Heart left ventricle (tissue), 16 donors: ENCODE data around the gene SLC25A2. TPM values are rescaled to one million over a fixed set of nuclear protein-coding genes. Genes with fewer than 3 reads are reported as not detected.
"Not testable (repeated sequence)": the region's sequence is repeated elsewhere in the genome, so short reads cannot be mapped to it uniquely, and the experiment has no call there.

Experiments used
- ATAC-seq, 4 donors: fragments of 200-7000 bp; cut with Tn5 transposase; one replicate each; pipeline ENCODE4 v1.9.1; 2020 to 2022; ENCODE audit warnings: moderate library complexity in 4 of 4, mild to moderate bottlenecking in 3 of 4, moderate number of reproducible peaks in 1 of 4
- DNase-seq, 5 donors: peaks; one replicate each; pipeline ENCODE4 v3.0.0-alpha.2; 2020
- H3K27ac ChIP-seq, 12 donors: fragments of 200-600 bp; sonication (generic) in 4 of 12; one replicate each; pipeline versions ENCODE4 v1.5.0 to v1.8.0; 2016 to 2022; ENCODE audit warnings: mild to moderate bottlenecking in 2 of 12
- H3K27me3 ChIP-seq, 9 donors: fragments of 200-600 bp; sonication (generic) in 2 of 9; one replicate each; pipeline versions ENCODE4 v1.5.1 to v1.8.0; 2016 to 2022; ENCODE audit warnings: mild to moderate bottlenecking in 3 of 9
- H3K36me3 ChIP-seq, 9 donors: fragments of 200-600 bp; sonication (generic) in 2 of 9; one replicate each; pipeline versions ENCODE4 v1.5.0 to v1.8.0; 2018 to 2022; ENCODE audit warnings: mild to moderate bottlenecking in 2 of 9
- H3K4me1 ChIP-seq, 12 donors: fragments of 200-600 bp; sonication (generic) in 4 of 12; one replicate each; pipeline versions ENCODE4 v1.5.0 to v1.8.0; 2016 to 2022; ENCODE audit warnings: mild to moderate bottlenecking in 3 of 12
- H3K4me3 ChIP-seq, 12 donors: fragments of 200-600 bp; sonication (generic) in 4 of 12; one replicate each; pipeline versions ENCODE4 v1.5.0 to v1.8.0; 2017 to 2022; ENCODE audit warnings: mild to moderate bottlenecking in 9 of 12, moderate library complexity in 4 of 12
- H3K9me3 ChIP-seq, 12 donors: fragments of 200-600 bp; sonication (generic) in 4 of 12; one replicate each; pipeline versions ENCODE4 v1.5.0 to v1.8.0; 2016 to 2022; ENCODE audit warnings: mild to moderate bottlenecking in 1 of 12
- CTCF ChIP-seq, 12 donors: fragments of 200-600 bp; sonication (generic) in 4 of 12; IDR thresholded peaks; one replicate each; pipeline versions ENCODE4 v1.5.0 to v1.8.0; 2018 to 2022; ENCODE audit warnings: antibody characterized with exemption in 12 of 12, mild to moderate bottlenecking in 5 of 12
- POLR2A ChIP-seq, 2 donors: fragments of 450-650 bp; IDR thresholded peaks; one replicate each; pipeline ENCODE4 v1.6.1; 2017; ENCODE audit warnings: antibody characterized with exemption in 2 of 2, mild to moderate bottlenecking in 2 of 2, moderate library complexity in 2 of 2
- WGBS, 4 donors: extraction: QIAGEN DNeasy Blood & Tissue Kit in 2 of 4; methylation state at CpG; one replicate each; pipeline versions ENCODE4 v1.1.5 to v1.1.7; 2013 to 2018; 5-methylcytosine and 5-hydroxymethylcytosine counted together
- intact Hi-C, 10 donors: fragments of 100-400 bp; cut with DNase I; formaldehyde crosslinking; loops; one replicate each; pipeline versions ENCODE4 v1.11.1 to v1.14.2; 2022
- polyA plus RNA-seq, 2 donors: library from polyadenylated mRNA; stranded (reverse); fragments of 200-250 nt; gene quantifications; one replicate each; pipeline ENCODE4 v1.2.3, GENCODE V29; 2013
- total RNA-seq, 9 donors: library from RNA; depleted of rRNA in 2 of 9; stranded (reverse); fragments of >200 nt in 2 of 9; fragmentation: NEBNext Ultra II Directional in 3 of 9; extraction: Animal tissue kit (Norgen Biotek cat#: 25700) in 3 of 9; gene quantifications; one replicate each; pipeline versions ENCODE4 v1.1.0 to v1.2.4, GENCODE V29; 2016 to 2023
- donor health status: ischemic (EF 13 %, LVEDD 7.1; RV severe dilation, severe dysfunction).
- donor health status: healthy with polysubstance abuse.
- donor health status: DM: no; HTN: yes; CAD: no.
- donor health status: DM: no; HTN: no; CAD: no.
- donor health status: ischemic (EF 25% LVEDD 6.9; RV normal size, moderate dysfunction).
- donor health status: ischemic (EF 25% LVEDD 5.7; RV mildly dilated, moderate dysfunction).
- donor health status: healthy.
- donor health status: DM: yes; HTN: yes; CAD: no.
- donor health status: ischemic (EF 35%, LVEDD 5.7; RV mildly dilated, moderate dysfunction).
- donor health status: nonischemic (EF 11% LVEDD 7.7; RV severe dilation, severe dysfunction).
- donor health status: DM: yes; HTN: yes; CAD: no.
- donor health status: PGD.
- donor health status: ischemic (EF 29% LVEDD 5.4; RV normal size, mild dysfunction).
- donor health status: nonischemic (EF 23%, LVEDD 6.1; RV moderate dilation, normal function).

SLC25A2 gene
- total and polyA plus RNA-seq, 11 donors, result not detected

- peaks cover 4 to 86% (median 59%) of the 10 kb centered on the region in 12 donors for H3K9me3 ChIP-seq
- no peaks in the 10 kb centered on the region for H3K27me3 ChIP-seq
- TF ChIP-seq CTCF (IDR thresholded peaks at IDR 0.05), result no peak
- no peak for TF ChIP-seq POLR2A (IDR thresholded peaks at IDR 0.05)
- DNase-seq (no peak), ATAC-seq (no peak)
- H3K27ac ChIP-seq, result peak overlapping the region in 1 of 12 donors; percentile 91
- intact Hi-C loops, result loop anchor here in 1 of 10 donors (10.0 kb wide), 1 partner anchor 74 kb away; the partner anchor contains the start of gene PCDHB15
- H3K4me1 ChIP-seq, result peaks cover 0 to 18% (median 8%) of the 10 kb centered on the region in 12 donors
- 82 to 92% (median 85%) methylated on average over 6 of the region's 6 CpGs for WGBS, 4 donors
- H3K4me3 ChIP-seq, result peak overlapping the region in 6 of 12 donors; percentile 67 to 88 (median 70)
- H3K36me3 ChIP-seq, result peaks cover 0 to 46% (median 13%) of the 10 kb centered on the region in 9 donors
These were observed 15.4 kb upstream of the SLC25A2 start for GRCh38 chr5:141319202-141319601.

- ATAC-seq, DNase-seq, H3K27me3 ChIP-seq, H3K27ac ChIP-seq, H3K4me3 ChIP-seq: not testable (repeated sequence)
- Histone ChIP-seq H3K9me3 (peaks cover 4 to 93% (median 75%) of the 10 kb centered on the region in 12 donors), H3K4me1 (peaks cover 0 to 18% (median 8%) of the 10 kb centered on the region in 12 donors), H3K36me3 (peaks cover 0 to 50% (median 13%) of the 10 kb centered on the region in 9 donors)
- WGBS, 4 donors, result 84 to 88% (median 85%) methylated on average over 4 of the region's 4 CpGs
- intact Hi-C loops, result loop anchor here in 1 of 10 donors (10.0 kb wide), 1 partner anchor 72 kb away; the partner anchor contains the start of gene PCDHB15
These were observed 13.1 kb upstream of the SLC25A2 start for GRCh38 chr5:141316963-141317362.

- Histone ChIP-seq H3K4me1 (peaks cover 0 to 5% (median 0%) of the 10 kb centered on the region in 12 donors), H3K27me3 (no peaks in the 10 kb centered on the region), H3K36me3 (peaks cover 0 to 37% (median 6%) of the 10 kb centered on the region in 9 donors), H3K9me3 (peaks cover under 1 to 100% (median 76%) of the 10 kb centered on the region in 12 donors), H3K4me3 (no peak overlapping the region), H3K27ac (no peak overlapping the region)
- intact Hi-C loops, result loop anchor here in 1 of 10 donors (10.0 kb wide), 1 partner anchor 69 kb away; the partner anchor contains the start of gene PCDHB15
- ATAC-seq (no peak), DNase-seq (no peak)
- TF ChIP-seq POLR2A (IDR thresholded peaks at IDR 0.05) (no peak), CTCF (IDR thresholded peaks at IDR 0.05) (no peak)
These were observed 9.9 kb upstream of the SLC25A2 start for GRCh38 chr5:141313711-141314110.

- intact Hi-C loops, result no loop called here
- H3K27me3 ChIP-seq, result no peaks in the 10 kb centered on the region
- ATAC-seq (no peak), DNase-seq (no peak)
- H3K36me3 ChIP-seq, result no peaks in the 10 kb centered on the region
- H3K4me3 ChIP-seq, result no peak overlapping the region
- WGBS, 4 donors, result 95 to 98% (median 98%) methylated on average over 1 of the region's 1 CpG
- no peak overlapping the region for H3K27ac ChIP-seq
- TF ChIP-seq CTCF (IDR thresholded peaks at IDR 0.05) (no peak), POLR2A (IDR thresholded peaks at IDR 0.05) (no peak)
- H3K9me3 ChIP-seq, result peaks cover 0 to 99% (median 71%) of the 10 kb centered on the region in 12 donors
- H3K4me1 ChIP-seq, result no peaks in the 10 kb centered on the region
These were observed 2.8 kb upstream of the SLC25A2 start for GRCh38 chr5:141306630-141307029.

- H3K9me3 ChIP-seq, result peaks cover 0 to 97% (median 67%) of the 10 kb centered on the region in 12 donors
- 20 to 67% (median 48%) methylated on average over 4 of the region's 4 CpGs for WGBS, 4 donors
- TF ChIP-seq POLR2A (IDR thresholded peaks at IDR 0.05), result no peak
- no peak for TF ChIP-seq CTCF (IDR thresholded peaks at IDR 0.05)
- DNase-seq (no peak), ATAC-seq (no peak)
- no peaks in the 10 kb centered on the region for H3K4me1 ChIP-seq
- peak overlapping the region in 1 of 12 donors; percentile 10 for H3K27ac ChIP-seq
- H3K27me3 ChIP-seq, result no peaks in the 10 kb centered on the region
- H3K36me3 ChIP-seq, result no peaks in the 10 kb centered on the region
- intact Hi-C loops, result no loop called here
- H3K4me3 ChIP-seq, result no peak overlapping the region
These were observed 5.5 kb downstream of the SLC25A2 start for GRCh38 chr5:141298376-141298775.
